SH-SY5Y (cell line): ENCODE results near the gene MAST2.

ENCODE experiments used
- GATA2 ChIP-seq: IDR thresholded peaks from 2 replicates; pipeline ENCODE4 v1.6.1; 2011; ENCODE audit warnings: mild to moderate bottlenecking, low read depth, low read length
- GATA3 ChIP-seq: IDR thresholded peaks from 2 replicates; pipeline ENCODE4 v1.6.1; 2011; ENCODE audit warnings: low read depth, mild to moderate bottlenecking, low read length, moderate library complexity

GRCh38 chr1:45953934-45954847 is 150.8 kb downstream of the MAST2 start:
- no peak for TF ChIP-seq GATA2
- no peak for TF ChIP-seq GATA3
